ENCODE measurements around the gene OR10A4.

- no peak for TF ChIP-seq CTCF (IDR thresholded peaks at IDR 0.05)
- no peak for TF ChIP-seq EZH2 (IDR thresholded peaks at IDR 0.05; ENCODE audit: borderline replicate concordance, insufficient read depth, low read depth, low read length, poor library complexity, severe bottlenecking)
Observed at GRCh38 chr11:6875761-6876160, 664 bp upstream of the OR10A4 start.
